Measurements from ENCODE around the gene USP54.

- no peak for TF ChIP-seq EZH2 (IDR thresholded peaks at IDR 0.05; ENCODE audit: insufficient read depth, poor library complexity, severe bottlenecking)
- TF ChIP-seq EZH2phosphoT487 (IDR thresholded peaks at IDR 0.05; ENCODE audit: insufficient read depth, low read depth): no peak
These were observed 35.0 kb upstream of the USP54 start for GRCh38 chr10:73625884-73626752.

Measured in GM23248 (cell line).